HG02759 (cell line): ENCODE measurements around the gene TRRAP.

Experiments used
- ATAC-seq: cut with Tn5 transposase; IDR thresholded peaks from one replicate; pipeline ENCODE4 v1.9.1; 2021; ENCODE audit warnings: mild to moderate bottlenecking, moderate library complexity; ENCODE audit not compliant: unreplicated experiment

TRRAP gene

DNA sequence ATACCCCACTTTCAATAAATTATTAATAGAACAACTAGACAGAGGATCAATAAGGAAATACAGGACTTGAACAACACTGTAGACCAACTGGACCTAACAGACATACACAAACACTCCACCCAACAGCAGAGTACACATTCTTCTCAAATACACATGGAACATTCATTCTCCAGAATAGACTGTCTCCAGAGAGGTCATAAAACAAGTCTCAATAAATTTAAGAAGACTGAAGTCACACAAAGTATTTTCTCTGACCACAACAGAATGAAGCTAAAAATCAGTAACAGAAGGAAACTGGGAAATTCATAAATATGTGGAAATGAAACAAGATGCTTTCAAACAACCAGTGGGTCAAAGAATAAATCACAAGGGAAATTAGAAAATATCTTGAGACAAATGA is 145.7 kb downstream of the TRRAP start:
- no peak for ATAC-seq

DNA sequence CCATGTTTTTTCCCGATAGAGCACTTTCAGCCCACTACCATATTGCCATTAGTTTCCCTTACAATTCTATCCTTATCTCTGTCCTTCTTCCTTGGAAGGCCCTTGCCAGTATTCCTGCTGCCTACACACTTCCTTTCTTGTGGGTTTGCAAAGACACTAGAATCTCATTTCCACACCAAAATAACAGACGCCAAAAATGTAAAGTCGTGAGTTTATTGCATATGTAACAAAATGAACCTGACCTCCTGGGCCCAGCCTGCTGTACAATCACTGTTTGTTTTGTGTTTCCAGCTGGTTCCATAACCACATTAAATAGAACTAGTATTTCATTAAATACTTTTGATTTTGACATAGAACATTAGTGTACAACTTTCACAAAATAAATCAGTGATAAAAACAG is 148.9 kb downstream of the TRRAP start:
- no peak for ATAC-seq

DNA sequence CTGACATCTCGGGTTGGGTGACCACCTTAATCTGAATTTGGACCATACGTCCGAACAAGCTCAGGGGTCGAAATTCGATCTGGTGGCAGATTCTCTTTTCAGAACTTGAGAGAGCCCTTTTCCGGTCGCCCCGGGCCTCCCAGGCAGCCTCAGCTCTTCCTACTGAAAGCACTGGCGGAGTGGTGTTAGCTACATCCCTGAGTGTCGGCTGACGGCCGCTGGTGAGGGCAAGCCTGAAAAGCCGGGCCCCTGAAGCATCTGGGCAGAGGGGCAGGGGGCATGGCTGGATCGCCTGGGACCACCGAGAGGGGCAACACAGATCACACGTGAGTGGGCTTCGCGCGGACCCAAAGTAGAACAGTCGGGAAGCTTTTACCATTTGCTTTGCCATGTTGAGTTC is 149.5 kb downstream of the TRRAP start:
- no peak for ATAC-seq

DNA sequence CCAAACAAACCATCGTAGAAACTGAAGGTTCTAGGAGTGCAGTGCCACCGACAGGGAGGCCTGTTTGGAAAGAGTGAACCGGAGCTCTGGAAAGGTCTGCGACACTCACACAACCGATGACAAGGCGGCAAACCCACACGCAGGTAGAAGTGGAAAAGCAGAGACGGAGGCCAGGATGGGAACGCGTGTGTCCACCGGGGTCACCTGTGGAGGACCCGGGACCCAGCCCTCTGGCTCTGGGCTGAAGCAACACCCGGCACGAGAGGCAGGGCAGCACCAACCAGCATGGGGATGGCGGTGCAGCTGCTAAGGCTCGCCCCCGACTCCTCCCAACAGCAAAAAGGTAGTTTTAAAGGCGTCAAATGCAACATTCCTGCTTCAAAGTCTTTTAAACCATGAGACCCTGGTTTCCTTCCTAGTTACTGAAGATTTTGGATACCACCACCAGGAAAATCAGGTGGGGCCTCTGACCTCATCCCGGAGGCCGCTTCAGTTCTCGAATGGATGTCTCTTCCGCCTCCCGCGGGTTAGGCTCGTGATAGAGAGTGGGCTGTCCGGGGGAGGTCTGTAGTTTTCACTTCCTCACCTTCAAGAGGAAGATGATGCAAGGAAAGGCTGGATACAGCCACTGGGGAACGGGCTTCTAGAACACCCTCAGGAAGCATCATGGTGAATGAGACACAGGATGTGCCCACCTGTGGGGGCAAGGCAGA is 150.1 kb downstream of the TRRAP start:
- ATAC-seq: no peak

DNA sequence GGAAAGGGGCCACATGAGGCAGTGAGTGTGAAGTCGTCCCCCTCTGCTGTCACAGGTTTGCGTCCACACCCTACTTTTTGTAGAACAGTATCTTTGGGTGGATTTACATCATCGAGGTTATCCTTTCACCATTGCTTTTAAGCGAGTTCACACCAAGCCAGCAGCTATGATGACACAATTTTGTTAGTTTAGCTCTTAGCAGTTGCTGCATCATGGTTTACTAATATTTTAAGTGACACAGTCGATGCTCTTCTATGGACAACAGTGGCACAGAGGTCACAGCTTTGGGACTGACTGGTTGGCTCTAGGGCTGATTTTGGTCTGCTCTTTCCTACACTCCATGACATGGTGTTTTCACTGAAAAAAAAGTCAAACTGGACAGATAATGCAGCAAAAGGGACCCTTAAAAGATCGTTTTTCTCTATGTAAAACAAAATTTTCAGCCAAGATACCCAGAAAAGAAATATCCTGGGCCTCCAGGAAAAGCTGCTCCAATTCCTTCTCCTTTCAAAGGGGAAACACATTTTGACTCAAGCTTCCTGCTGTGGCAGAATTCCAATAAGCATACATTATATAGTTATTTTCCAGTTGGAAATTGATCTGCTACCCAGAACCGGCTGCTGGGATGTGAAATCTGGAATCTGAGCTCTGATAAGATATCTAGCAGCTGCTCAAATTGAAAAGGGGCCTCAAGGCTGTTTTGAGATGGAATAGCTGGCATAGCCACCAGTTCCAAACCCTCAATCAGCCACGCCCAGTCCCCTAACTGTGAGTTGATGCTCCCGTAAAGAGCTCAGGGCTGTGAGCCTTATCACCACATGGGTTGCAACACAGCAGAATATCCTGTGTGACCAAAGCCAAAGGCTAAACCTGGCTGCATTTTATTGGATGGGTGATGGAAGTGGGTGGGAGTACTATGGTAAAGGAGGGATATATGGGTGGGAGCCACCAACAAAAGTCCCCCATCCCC is 151.4 kb downstream of the TRRAP start:
- ATAC-seq: no peak

DNA sequence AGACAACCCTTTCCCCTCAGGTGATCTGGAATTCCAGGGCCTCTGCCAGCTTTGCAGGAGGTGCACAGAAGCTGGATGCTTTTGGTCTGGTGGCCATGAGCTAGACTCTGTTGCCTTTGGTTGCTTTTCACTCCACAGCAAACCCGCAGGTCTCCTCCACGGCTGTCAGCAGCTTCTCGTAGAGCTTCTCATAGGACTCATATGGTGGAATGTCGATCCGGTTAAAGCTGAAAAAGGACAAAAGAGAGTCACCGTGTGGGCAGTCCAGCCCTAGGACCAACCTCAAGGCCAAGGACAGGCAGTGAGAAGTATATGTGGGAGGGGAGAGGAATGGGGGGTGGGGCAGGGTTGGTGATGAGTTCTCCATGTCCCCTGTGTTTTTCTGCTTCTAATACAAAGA is 152.1 kb downstream of the TRRAP start:
- no peak for ATAC-seq

DNA sequence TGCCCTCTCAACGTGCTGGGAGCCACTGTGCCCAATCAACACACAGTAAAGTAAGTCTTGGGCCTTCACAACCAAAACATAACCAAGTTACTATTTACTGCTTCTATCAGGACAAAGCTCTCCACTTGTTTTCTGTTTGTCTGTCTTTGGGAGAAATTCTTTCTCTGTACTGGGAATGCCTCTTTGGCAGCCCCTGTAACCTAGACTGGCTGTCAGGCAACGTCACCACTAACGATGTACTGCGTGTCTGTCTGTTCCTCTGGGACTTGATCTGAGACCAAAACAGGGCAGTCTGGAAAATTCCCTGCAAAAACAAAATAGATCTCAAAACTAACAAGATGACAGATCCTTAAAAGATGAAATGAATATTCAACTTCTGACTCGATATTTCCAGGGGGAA is 152.6 kb downstream of the TRRAP start:
- no peak for ATAC-seq

DNA sequence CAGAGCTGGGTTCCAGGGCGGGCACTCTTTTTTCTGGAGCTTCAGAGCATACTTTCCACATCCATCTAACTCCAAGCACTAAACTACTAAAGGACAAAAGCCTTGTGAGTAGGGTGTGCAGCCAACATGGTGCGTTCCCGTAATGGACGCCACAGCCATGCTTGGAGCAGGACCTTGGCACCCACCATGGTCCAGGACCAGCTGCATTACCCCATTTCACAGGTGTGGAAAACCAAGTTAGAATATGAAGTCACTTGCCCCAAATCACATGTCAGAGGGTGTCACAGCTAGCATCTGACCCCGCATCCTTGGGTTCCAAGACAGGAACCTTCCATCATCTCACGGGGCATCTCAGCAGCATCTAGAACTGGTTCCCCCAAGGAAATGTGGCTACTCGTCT is 153.2 kb downstream of the TRRAP start:
- no peak for ATAC-seq

DNA sequence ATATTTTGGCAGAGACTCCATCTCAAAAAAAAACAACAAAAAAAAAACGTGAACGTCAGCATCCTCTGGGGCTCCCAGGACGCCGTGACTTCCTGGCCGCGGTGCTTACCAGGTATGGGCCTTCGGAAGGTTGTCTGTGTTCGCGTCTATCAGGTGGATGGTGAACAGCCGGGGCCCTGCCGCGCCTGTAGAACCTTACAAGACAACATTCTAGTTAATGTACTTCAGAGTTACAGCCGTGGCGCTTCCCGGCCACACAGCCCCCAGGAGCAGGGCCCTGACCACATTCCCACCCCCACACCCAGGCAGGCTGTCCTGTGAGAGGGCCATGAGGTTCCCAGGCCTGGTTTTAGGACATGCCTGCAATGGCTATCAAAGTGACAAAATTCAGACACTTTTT is 154.6 kb downstream of the TRRAP start:
- ATAC-seq: no peak

DNA sequence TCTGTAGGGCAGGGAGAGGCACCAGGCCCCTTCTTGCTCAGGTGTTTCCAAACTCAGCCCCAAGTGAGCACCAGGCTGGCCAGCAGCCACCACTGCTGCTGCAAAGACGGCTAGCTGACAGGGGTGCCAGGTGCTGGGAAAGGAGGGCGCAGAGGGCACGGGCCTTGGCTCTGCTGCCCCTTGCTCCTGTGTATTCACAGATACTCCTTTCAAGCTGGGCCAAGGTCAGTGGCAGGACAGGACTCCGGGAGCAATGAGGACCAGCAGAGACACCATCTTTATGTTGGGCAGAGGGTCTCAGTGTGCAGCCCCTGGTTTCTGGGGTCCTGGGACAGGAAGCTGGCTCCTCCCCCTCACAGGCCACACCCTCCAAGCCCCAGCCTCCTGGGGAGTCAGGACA is 155.4 kb downstream of the TRRAP start:
- ATAC-seq: no peak

DNA sequence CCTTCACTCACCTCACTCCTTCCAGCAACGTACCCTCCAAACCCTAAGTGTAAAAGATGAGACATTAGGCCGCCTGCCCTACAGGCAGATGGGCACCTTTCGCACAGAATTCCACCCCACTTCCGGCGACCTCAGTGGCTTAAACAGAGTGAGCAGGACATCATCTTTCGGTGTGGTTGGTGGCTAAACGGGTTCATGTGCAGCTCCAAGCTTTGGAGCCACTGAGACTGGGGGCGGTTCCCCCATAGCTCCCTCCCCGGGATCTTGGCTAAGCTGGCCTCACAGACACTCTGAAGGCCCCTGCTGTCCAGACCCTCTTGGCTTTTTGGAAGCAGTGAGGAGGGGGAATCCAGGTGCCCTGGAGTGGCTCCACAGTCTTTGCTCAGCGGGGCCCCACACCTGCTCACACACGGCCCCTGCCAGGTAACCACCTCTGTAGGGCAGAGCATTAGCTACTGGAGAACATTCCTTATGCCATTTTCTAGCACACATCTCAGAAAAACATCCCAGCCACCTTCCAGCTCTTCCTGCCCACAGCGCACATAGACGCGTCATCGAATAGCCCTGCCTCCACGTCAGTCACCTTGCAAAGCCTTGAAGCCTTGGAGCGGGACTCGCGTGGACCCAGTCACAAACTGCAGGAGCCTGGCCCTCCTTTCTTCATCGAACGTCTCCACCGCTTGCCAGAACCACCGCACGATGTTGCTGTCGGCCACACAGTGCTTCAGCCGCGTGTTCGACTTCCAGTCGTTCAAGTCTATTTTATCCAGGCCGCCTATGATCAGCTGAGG is 156.8 kb downstream of the TRRAP start:
- no peak for ATAC-seq

DNA sequence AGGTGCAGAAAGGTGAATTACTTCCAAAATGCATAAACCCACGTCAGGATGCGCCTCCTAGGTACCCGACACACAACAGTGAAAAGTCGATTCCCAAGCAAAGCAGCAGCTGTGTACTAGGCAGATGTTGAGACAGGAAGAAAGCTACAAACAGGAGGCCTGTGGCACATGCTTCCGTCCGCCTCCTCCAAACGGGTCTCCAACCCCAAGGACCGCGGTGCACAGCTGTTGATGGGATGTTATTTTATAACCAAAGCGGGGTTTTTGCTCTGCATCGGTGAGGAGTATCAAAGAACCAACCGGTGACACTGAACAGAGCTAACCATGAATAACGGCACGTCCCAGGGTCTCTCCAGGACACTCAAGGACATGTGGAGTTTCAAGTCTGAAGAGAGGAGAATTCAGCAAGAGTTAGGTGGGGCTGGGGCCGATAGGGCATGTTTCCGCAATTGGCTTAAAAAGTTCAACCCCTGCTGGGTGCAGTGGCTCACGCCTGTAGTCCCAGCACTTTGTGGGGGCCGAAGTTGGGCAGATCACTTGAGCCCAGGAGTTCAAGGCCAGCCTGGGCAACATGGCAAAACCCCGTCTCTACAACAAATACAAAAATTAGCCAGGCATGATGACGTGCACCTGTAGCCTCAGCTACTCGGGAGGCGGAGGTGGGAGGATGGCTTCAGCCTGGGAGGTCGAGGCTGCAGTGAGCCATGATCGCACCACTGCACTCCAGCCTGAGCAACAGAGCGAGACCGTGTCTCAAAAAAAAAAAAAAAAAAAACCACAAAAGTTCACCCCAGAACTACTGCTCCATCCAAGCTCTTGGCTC is 157.6 kb downstream of the TRRAP start:
- no peak for ATAC-seq

DNA sequence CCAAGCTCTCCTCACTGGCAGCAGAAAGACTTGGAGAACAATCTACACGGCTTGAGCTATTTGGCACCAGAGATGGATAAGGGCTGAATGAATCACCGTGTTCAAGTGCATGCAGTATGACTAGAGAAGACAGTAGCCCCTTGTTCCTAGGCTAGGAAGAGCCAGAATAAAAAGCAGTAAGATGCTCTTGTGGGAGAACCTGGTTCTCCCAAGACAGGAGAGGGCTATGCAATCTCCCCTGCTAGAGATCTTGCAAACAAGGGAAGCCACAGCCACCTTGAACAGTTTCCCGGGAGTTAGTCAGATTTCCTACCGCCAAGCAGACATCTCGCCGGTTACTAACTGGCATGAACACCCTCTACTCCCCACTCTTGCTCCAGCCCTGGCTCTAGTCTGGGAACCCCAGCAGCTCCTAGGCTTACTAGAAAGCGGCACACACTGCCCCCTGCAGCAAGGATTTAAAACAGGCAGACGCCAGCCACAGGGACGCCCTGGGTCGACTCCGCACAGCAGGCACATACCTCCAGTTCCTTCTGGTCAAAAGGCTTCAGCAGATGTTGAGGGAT is 158.3 kb downstream of the TRRAP start:
- no peak for ATAC-seq

DNA sequence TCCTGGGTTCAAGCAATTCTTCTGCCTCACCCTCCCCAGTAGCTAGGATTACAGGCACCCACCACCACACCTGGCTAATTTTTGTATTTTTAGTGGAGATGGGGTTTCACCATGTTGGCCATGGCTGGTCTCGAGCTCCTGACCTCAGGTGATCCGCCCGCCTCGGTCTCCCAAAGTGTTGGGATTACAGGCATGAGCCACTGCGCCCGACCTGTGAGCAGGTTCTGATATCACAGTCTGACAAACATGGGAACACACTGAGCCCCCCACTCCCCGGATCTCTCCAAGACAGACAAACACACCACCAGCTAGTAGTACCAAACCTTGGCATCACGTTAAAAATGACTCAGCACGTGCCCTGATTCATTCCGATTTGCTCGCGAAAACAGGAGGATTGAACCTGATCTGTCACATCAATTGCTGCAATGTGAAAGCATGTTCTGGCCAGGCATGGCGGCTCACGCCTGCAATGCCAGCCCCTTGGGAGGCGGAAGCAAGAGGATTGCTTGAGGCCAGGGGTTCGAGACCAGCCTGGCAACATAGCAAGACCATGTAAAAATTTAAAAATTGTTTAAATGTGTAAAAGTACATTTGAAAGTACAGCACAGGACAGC is 159.1 kb downstream of the TRRAP start:
- ATAC-seq: no peak

DNA sequence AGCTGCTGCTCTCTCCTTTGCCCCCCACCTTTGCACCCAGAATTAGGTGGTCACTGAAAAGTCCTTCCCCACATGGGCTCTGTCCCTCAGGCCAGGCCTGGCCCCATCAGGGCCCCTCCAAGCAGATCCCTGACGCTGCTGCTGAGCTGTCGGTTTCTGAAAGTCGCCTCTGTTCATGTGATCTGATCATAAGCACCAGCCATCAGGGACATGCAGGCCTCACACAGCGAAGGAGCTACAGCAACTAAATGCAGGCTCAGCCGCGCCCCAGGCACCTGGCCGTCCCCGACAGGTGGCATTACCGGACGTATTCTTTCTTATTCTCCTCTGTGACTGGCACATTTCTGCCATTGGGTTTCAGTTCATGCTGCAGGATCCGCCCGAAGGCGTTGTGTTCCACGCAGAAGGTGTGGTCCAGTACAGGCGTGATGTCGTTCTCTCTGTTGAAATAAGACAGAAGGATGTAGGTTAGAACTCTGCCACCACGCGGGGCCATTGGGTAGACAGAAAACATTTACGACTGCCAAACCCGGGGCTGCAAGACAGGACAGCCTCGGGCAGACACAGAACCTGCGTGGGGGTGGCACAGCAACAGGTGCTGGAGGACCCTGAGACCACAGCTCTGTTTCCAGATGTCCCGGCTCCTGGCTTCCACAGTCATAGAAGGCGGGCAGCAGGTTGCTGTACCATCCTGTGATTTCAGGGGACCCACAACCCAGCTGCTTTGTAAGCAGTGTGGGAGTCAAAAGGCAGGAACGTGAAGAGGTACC is 159.9 kb downstream of the TRRAP start:
- no peak for ATAC-seq

DNA sequence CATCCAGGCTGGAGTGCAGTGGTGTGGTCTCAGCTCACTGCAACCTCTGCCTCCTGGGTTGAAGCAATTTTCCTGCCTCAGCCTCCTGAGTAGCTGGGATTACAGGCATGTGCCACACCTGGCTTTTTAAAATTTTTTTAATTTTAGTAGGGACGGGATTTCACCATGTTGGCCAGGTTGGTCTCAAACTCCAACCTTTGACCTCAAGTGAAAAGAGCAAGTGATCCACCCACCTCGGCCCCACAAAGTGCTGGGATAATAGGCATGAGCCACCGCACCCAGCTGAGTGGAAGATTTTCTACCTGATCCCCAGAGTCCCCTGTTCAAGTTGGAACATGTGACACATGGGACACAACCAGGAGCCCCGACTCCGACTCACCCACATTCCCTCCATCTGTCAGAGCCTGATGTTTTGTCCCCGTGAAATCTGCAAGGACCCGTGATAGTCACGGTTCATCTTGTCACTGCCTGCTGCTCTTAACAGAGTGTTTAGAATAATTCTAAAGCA is 161.1 kb downstream of the TRRAP start:
- no peak for ATAC-seq

DNA sequence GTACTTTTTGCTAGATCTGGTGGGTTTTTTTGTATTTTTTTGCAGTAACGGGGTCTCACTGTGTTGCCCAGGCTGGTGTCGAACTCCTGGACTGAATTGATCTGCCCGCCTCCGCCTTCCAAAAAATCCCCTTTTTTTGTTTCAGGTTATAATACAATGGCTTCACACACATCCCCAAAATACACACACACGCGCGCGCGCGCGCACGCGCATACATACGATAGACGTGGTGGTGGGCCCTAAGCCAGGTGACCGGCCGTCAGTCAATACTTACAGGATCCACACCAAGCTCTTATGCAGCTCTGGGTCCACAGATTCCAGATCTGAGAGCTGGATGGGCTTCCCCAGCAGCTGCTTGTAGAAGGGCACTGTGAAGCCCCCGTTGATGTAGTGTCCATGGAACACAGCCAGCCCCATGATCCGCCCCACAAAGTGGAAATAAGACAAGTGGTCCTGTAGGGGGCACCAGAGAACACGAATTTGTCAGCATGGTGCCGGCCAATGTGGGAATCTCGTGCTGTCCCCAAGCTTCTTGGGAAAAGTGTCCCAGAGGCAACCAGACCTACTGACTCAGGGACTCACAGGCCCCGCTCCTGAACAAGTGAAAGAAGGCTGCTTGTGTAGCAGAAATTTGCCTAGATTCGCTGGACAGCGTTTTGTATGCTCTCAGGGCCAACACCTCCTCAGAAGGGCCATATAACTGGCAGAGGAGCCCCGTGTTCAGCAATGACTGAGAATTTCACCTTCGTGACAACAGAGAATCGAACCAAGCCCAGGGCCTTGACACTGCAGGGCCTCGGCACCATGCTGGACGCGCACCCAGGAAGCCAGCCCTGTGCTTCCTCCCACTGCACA is 162.0 kb downstream of the TRRAP start:
- ATAC-seq: no peak

DNA sequence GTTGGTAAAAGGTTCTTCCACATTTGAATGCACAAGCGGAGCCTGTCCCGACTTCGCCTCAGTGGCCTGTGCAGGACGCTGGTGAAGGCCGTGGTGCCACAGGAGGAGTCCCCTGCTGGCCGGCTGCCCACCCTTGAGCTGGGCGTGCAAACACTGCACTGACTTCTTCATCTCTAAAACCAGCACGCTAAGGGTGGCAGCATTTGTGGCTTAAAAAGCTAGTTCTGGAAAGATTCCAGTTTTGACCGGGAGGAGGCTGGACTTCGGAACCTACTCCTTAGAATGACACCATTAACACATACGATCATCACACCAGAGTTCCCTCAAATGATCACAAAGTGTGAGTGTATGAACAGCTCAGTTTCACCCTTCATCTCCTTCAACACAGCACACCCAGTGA is 163.2 kb downstream of the TRRAP start:
- no peak for ATAC-seq
